ENCODE measurements around the gene NBAS.
A peak's percentile ranks its signal among the peaks of the same experiment; 100 is the strongest.

Gene NBAS

DNA sequence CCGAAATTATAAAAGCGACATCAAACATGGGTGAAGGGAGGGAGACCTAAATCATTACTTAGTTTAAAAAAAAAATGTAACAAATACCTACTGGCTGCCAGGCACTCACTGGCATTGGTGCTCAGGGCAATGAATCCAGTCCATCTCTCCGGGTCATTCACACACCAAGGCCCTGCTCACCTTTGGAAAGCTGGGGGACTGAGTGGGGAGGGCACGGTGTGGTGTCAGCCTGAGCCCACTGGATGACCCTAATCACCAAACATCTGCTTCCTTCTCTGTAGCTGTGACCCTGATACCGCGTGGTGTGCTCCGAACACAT, 30.2 kb upstream of the NBAS start:
- no peak for DNase-seq (ENCODE audit: low spot score)

DNA sequence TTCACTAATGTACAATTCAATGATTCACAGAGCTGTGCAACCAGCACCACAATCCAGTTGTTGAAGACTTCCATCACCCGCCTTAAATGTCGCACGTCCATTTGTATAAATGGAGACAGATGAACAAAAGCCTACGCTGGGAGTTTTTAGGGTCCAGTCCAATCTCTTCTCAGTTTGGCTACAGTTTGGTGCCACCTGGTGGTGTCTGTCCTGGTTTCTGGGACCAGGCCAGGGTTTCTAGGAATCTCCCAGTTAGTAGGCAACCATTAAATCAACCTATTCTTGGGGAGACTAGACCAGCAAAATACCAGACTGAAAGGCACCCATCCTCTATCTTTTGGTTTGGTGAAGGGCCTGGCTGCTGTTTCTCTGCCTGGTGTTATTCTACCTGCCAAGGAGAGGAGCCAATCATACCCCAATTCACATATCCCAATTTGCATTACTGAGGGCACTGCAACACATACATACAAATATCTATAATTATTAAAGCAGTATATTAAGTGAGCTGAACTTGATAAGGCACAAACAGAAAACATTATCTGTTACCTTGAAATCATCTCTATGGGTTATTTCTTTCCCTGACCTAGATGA, 27.3 kb upstream of the NBAS start:
- DNase-seq (ENCODE audit: low spot score), result peak; percentile 60

DNA sequence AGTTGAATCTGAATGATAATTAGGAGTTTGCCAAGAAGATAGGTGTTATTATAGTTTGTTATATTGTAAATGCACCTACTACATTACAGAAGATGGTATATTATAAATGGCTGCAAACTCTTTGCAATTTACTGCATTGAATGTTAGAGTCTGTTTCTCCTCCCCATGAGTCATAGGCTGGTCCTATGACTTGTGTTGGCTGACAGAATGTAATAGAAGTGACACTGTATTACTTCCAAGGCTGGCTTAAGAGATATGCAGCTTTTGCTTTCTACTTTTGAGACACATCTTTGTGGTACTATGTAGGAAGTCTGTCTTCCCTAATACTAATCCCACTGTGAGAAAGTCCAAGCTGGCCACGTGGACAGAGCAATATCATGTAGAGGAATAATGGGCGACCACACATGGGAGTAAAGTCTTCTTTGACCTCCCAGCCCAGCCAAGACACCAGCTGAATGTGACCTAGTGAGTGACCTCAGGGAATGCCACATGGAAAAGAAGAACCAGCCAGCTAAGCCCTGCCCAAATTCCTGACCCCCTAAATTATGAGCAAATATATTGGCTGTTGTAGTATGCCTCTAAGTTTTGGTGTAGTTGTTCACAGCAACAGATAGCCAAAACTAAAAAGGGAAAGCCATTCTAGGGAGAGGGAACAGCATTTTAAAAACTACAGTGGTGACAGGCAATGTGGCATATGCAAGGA, 23.8 kb upstream of the NBAS start:
- peak; percentile 20 for DNase-seq (ENCODE audit: low spot score)

DNA sequence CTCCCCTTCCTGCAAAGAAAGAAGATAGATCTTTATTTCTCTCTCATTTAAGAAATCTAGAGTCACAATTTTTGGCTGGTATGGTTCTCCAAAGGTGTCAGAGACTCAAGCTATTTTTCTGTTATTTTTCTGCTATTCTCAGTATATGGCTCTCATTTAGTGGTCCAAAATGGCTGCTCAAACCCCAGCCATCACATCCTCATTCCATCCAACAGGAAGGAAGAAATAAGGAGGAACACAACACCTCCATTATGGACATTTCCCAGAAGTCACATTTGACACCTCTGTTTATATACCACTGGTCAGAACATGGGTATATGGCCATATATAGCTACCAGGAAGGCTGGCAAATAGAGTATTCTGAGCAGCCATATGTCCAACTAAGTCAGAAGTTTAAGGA, 23.2 kb upstream of the NBAS start:
- DNase-seq (ENCODE audit: low spot score), result no peak

DNA sequence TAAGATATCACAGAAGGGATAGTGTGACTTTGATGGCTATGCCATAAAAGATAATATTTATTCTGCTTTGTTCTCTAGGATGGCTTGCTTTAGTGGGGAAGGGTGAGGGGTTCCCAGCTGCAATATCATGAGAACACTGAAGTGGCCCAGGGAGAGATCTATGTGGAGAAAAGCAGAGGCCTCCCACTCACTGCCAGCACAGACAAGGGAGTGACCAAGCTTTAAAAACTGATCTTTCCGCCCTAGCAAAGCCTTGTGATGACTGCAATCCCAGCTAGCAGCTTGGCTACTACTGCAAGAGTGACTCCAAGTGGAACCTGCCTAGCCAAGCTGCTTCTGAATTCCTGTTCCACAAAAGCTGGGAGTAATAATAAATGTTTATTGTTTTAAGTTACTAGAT, 22.7 kb upstream of the NBAS start:
- DNase-seq (ENCODE audit: low spot score), result no peak

DNA sequence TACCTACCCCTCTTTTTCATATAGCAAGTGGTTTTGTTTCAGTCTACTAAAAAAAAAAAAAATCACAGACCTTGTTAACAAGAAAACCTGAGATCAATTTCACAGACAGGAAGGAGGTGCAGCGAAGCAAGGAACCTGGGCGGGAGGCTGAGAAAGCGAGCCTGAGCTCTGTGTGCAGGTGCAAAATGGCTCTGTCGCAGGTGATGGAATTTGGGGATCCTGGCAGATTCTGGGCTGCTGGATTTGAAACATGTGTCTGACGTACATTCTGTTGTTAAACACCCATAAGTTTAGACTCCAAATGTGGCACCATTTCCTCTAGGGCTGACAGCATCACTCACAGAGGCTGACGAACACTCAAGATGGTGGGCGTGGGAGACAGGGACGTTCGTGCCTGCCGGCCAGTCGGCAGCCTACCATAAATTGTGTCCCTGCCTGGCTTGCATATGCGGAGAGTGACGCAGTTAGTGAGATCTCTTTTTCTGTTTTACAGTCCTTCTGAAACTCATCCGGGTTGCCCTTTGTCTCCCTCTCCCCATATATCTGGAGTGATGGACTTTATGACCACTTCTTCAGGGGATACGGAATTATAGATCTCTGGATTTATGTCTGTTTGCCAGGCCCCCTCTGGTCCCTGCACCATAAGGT, 21.7 kb upstream of the NBAS start:
- no peak for DNase-seq (ENCODE audit: low spot score)

DNA sequence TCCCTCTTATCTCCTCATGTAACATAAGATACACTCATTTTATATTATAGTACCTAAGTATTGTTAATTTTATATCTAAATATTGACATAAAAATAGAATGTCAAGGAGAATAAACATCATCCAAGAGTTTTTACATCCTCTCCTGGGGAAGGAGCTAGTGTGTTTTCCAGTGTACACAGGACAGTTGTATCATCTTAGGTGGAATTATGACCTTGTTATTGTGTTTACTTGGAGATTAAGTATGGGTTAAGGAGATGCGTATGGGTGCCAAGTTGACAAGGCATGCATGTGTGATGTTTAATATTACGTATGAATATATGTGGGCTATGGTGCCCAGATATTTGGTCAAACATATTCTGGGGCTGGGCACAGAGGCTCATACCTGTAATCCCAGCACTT, 19.3 kb upstream of the NBAS start:
- no peak for DNase-seq (ENCODE audit: low spot score)

DNA sequence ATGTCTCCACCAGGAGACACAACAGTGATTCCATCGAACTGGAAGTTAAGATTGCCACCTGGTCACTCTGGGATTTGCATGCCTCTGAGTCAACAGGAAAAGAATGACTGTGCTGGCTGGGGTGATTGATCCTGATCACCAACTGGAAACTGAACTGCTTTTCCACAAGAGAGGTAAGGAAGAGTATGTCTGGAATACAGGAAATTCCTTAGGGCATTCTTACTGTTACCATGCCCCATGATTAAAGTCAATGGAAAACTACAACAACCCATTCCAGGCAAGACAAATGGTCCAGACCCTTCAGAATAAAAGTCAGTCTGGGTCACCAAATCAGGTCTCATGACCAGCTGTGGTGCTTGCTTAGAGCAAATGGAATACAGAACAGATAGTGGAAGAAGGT, 18.5 kb upstream of the NBAS start:
- DNase-seq (ENCODE audit: low spot score), result no peak

DNA sequence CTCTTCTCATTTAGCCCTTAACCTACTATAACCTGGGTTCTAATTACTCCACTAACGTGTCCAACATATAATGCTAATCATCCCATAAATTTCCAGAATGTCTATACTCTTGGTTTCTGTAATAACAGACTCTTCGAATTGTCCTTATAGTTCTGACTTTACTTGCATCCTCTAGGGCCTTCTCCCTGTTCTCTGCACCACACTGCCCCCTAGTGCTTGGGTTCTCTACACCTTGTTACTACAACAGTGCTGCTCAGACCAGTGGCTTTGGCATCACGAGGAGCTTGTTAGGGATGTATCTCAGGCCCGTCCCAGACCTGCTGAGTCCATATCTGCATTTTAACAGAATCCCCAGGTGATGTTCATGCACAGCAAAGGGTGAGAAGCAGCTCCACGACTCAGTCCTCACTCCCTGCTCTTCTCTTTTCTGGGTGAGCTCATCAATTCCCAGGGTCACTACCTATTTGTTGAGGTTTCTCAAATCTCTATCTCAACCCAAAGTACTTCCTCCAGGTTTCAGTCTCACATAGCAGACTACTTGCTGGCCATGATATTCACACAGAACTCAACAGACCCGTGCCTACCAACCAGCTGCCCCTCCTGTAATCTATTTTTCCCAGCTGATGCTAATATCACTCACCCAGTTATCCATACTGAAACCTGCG, 16.1 kb upstream of the NBAS start:
- peak; percentile 65 for DNase-seq (ENCODE audit: low spot score)

DNA sequence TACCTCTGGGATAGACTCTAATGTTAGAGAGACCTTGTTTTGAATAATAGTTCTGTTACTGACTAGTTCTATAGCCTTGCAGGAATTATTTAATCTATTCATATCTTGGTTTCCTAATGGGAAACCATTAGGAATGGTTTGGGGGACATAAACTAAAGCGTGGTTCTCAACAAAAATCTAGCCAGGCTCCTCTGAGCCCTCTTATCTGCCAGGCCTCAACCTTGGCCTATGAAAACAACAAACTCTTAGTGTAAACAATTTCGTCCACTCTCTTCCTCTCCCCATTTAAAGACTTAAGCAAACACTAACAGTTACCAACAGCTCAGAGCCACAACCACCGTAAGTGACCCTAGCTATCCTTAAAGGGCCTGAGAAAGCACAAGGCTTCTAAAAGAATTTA, 10.6 kb upstream of the NBAS start:
- no peak for DNase-seq (ENCODE audit: low spot score)

DNA sequence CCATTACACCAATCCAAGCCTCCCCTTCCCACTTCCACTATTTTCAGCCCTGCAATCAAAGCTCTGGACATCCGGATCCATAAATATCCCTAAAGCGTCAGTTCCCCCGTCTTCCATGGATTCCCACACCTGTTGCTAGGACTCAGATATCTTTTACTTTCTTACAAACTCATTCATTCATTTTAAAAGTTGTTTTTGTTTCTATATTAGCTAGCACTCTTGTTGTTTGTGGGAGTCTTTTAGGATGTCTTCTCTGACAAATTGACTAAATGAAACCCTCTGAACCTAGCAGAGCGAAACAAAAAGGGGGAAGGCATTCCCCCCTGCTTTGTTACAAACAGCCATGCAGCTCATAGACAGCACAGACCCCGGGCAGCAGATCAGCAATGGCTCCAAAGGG, 9.0 kb upstream of the NBAS start:
- DNase-seq (ENCODE audit: low spot score), result no peak

DNA sequence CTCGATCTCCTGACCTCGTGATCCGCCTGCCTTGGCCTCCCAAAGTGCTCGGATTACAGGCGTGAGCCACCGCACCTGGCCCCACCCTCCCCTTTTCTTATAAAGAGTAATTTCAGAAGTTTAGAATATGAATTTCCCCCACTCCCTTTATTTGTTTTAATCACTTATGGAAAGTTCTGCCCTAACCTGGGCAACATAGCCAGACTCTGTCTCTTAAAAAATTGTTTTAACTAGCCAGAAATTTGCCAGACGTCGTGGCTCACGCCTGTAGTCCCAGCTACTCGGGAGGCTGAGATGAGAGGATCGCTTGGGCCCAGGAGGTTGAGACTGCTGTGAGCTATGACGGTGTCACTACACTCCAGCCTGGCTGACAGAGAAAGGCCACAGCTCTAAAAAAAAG, 7.7 kb upstream of the NBAS start:
- no peak for DNase-seq (ENCODE audit: low spot score)

DNA sequence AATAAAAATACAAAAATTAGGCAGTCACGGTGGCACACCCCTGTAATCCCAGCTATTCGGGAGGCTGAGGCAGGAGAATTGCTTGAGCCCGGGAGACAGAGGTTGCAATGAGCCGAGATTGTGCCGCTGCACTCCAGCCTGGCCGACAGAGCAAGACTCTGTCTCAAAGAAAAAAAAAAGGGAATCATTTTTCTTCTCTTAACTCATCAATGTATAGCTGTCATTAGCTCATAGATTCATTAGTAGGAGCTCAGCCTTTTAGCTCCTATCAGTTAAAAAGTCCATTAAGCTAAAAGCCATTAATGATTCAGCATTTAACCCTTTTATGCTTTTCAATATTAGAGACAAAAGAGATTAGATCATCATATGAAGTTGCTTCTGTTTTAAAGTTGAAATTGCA, 5.8 kb upstream of the NBAS start:
- no peak for DNase-seq (ENCODE audit: low spot score)

DNA sequence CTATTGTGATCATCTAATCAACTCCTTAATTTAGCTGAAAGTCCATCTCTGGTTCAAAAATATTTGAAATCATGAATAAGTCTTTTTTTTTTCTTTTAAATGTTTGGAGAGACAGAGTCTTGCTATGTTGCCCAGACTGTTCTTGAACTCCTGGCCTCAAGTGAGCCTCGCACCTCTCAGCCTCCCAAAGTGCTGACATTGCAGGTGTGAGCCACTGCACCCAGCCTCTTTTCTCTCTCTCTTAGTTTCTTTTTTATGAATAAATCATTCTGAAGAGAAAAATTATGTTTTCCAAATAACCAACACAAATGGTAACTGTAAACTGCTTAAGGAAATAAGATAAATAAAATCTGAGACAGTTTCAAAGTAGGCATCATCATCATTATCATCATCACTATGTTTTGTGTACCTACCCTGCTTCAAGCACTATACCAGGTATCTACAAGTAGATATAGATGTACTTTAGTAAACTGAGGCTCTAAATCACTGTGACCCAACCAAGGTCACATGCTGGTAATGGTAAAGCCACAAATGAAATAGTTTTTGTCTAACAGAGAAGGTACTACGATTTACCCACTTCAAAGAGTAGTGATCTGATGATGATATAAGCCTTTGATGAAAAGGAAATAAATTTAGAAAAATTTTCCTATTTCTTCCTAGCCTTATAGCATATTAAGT, 5.0 kb upstream of the NBAS start:
- DNase-seq (ENCODE audit: low spot score), result no peak

DNA sequence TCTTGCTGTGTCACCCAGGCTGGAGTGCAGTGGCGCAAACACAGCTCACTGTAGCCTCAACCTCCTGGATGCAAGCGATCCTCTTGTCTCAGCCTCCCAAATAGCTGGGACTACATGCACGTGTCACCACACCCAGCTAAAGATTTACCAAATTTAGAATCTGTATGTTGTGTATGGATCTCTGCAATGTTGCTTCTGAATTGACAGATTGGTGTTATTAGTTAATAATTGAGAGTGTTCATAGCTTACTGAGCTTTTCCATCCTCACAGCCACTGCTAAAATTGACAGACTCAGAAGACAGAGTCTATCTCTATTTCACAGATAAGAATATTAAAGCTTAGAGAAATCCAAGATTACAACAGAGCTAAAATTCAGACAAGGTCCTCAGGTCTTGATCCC, 4.3 kb upstream of the NBAS start:
- no peak for DNase-seq (ENCODE audit: low spot score)

DNA sequence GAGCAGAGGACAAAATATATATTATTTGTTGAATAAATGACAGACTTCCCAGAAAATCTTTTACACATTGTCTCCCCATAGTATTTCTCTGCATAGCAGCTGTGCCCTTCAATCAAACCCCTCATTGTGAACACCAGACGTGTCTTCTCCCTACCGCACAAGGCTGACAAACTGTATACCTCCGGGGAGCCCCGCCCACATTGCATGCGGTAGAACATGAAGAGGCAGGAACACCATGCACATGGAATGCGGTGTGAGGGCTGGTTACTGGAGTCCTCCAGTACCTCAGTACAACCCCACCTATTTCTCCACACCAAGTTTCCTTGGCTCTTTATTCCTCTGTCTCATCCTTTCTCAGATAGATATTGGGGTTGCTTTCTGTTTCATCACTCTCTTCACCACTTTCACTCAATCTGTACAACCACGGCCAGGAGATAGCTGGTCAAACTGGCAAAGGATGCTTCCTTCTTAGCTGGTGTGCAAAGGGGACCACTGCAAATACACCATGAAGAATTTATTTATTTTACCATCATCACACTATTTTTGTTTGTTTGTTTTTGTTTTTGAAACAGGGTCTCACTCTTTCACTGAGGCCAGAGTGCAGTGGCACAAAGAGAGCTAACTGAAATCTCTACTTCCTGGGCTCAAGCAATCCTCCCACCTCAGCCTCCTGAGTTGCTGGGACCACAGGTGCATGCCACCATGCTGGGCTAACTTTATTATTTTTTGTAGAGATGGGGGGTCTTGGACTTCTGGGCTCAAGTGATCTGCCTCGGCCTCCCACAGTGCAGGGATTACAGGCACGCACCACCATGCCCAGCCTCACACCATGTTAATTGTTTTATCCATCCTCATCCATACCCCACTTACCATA, 2.3 kb upstream of the NBAS start:
- no peak for DNase-seq (ENCODE audit: low spot score)

DNA sequence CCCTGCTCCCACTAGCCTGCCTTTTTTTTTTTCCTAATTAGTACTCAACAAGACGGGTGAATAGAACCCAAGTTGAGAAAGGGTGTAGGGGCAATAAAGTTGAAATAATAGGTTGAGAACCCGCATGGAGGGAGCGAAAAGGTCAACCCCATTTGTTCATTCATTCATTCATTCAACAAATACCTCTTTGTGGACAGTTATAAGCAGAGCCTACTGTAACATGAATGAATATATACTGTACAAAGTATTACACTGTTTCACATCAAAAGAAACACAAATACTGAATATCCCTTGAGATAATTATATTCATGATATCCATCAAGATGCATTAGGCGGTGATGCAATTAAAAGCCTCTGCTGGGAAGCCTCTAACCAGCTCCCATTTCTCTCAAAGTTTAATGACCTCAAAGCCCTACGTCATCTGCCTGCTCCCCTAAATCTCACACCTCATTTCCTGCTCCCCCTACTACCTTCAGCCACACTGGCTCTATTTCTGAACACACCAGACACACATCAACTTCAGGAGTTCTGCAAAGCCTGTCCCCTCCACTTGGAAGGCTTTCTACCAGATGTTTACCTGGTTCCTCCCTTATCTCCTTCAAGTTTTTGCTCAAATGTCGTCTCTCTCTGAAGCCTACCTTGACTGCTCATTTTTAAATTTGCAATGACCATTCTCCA, 1.4 kb upstream of the NBAS start:
- DNase-seq (ENCODE audit: low spot score), result no peak

DNA sequence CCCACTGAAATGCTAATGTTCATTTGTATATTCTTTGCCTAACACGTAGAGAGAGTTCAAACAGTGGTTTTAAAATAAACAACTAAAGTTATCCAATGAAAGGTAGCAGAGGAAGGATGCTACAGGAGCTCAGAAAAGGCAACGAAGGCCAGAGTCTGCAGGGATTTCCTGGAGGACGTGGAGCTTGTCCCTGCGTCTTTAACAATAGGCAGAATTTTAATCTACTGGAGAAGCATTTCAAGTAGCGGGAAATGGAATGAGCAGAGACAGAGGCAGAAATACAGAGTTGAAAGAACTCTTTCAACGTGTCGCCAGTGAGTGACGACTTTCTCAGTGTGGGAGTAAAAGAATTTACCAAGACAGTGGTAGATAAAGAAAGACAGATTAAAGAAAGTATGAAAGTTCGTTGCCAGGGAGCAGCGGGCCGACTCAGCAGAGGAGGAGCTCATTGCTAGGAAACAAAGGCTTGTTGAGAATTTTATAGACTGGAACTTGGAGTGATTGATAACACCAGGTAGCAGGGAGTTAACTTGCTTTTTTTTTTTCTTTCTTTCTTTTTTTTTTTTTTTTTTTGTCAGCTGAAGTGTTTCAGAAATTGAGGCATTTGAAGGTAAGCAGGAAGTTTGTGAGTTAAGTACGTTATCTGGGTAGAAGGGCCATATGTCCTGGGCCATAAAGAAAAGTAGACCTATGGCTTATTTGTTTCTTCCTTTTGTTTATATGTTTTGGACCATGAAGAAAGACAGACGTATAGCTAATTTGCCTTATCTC, 625 bp upstream of the NBAS start:
- peak; percentile 33 for DNase-seq (ENCODE audit: low spot score)

DNA sequence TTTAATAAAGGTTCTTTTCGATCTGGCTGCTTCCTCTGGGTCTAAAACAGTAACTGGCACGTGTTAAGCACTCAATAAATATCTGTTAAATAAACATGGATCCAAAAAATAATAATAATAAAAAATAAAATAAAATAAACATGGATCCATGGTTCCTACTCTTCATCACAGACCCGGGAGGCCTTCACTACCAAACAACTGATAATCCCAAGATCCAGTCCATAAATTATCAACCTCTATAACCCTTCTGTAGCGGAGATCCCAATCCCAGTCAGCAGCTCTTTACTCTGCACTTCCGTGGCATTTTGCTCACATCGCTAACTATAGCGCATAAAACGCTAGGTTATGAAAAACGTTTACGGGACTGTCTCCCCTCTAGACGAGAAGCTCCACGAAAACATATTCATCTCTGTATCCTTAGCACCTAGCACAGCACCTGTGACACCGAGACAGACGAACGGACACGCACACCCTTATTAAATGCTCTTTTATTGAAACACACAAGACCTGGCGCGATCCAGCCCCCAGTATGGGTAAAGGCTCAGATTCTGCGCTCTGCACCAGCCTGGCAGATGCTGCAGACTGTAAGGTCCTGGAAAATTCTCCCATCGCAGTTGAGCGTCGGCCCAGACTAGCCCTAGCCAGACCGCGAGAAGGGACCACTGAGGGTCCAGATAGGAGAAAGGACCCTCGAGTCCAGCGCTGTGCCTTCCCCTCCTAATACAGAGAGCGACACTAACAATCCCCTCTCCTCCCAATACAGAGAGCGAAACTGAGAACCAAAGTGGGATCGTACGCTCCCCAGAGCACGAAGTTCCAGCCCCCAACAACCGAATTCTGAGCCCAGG, 770 bp downstream of the NBAS start:
- peak; percentile 49 for DNase-seq (ENCODE audit: low spot score)

All from AG08396 (cell line).